HFF-Myc (cell line): ENCODE measurements around the gene CAPN10.

Experiments
- DNase-seq: peaks from one replicate; pipeline ENCODE4 v3.0.0-alpha.2; 2011; ENCODE audit warnings: low read depth; ENCODE audit errors: extremely low read depth
- H3K4me3 ChIP-seq: replicated peaks from 2 replicates; pipeline ENCODE4 v1.5.1; 2011; ENCODE audit warnings: low read depth, mild to moderate bottlenecking, control low read depth, low read length
- CTCF ChIP-seq: IDR thresholded peaks from 2 replicates; pipeline ENCODE4 v1.5.1; 2012; ENCODE audit warnings: mild to moderate bottlenecking, low read depth, low read length, control low read depth; ENCODE audit errors: missing control alignments

Gene CAPN10

DNA sequence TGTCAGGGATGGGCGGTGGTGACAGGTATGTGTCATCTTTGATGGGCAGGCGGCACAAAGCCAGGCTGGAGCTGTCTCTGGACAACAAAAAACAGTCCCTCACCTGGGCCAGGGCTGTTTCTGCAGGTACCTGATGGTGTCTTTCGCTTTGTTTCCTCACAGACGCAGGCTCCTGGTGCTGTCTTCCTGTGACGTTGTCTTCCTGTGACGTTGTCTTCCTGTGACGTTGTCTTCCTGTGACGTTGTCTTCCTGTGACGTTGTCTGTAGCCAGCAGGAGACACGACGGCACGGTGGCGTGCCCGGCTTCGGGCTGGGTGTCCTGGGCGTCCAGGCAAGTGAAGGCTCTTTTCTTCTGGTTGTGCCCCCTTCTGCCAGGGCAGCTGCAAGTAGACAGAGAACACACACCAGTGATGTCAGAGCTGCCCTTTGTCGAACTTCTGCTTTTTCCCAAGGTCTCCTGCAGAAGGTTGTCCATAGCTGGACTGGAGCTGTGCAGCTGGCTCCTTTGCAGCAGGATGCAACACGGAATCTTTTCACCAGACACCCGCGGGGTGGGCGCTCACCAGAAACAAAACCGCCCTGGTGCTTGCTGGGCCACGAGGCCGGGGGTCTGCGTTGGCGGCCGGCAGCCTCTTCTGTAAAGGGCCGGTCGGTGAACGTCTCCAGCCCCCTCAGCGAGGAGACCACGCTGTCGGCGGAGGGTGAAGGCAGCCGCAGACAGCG, 59.8 kb downstream of the CAPN10 start:
- H3K4me3 ChIP-seq, result no peak overlapping the region
- TF ChIP-seq CTCF, result no peak
- DNase-seq, result no peak

DNA sequence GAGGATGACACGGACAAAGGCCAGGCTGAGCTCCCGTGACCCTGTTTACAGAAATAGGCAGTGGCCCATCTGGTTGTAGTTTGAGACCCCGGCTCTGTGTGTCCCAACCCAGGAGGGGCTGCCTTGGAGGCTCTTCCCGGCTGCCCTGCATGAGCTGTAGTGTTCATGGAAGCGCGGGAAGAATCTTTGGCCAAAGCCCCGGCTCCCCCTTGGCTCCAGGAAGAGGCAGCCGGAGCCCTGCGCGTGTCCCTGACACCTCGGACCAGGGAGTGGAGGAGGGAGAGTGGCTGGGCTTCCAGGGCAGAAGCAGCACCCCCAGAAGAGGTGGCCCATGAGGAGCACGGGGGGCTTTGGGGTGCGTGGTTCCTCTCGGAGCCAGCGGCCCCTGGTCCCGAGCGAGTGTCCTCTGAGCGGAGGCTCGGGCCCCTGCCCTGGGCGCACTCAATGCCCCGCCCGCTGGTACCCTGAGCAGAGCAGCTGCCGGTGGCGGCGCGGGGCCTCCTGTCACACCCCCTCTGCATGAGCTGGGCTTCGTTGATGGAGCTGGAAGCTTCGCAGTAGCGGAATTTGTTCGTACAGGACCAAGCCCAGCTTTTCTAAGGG, 60.5 kb downstream of the CAPN10 start:
- DNase-seq, result no peak
- TF ChIP-seq CTCF, result no peak
- H3K4me3 ChIP-seq, result no peak overlapping the region

DNA sequence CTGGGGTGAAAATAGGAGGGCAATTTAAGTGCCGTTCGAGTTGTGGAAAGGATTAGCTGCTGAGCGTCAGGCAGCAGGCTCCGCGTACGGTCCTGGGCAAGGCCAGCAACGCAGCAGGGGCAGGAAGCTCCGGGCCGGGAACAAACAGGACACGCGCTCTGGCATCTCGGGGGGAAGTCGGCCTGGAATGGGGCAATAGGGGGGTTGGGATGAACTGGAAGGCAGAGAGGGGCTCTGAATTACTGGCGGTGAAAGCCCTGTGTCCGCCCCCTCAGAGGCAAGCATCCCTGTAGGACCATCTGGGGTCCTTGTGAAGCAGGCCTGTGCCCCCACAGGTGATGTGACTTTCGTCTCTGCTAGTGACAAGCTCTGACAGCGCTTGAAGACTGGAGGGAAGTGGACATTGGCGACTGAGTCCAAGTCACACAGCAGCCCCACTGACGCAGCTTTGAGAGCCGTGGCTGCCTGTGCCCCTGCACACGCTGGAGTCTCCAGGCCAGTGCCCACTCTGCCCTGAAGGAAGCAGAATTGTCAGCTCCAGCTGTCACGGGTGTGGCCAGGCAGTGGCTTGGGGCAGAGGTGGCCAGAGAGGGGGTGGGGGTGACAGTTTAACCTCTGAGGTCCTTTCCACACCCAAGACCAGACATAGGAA, 61.1 kb downstream of the CAPN10 start:
- no peak for DNase-seq
- H3K4me3 ChIP-seq, result no peak overlapping the region
- no peak for TF ChIP-seq CTCF

GRCh38 chr2:240648155-240648649, 61.7 kb downstream of the CAPN10 start:
- TF ChIP-seq CTCF, result no peak
- no peak for DNase-seq
- no peak overlapping the region for H3K4me3 ChIP-seq
